Left ventricle myocardium inferior (tissue), 1 donor: ENCODE results near the gene NELL1. TPM values are rescaled to one million over a fixed set of nuclear protein-coding genes. Genes with fewer than 3 reads are reported as not detected.

ENCODE experiments used
- DNase-seq: peaks from one replicate; pipeline ENCODE4 v3.0.0-alpha.2; 2020
- H3K27ac ChIP-seq: fragments of 200-600 bp; replicated peaks from 2 replicates; pipeline ENCODE4 v1.8.0; 2021
- H3K27me3 ChIP-seq: fragments of 200-600 bp; 2 replicates; pipeline ENCODE4 v1.8.0; 2021; ENCODE audit warnings: low read depth
- H3K36me3 ChIP-seq: fragments of 200-600 bp; 2 replicates; pipeline ENCODE4 v1.8.0; 2021
- H3K4me1 ChIP-seq: fragments of 200-600 bp; 2 replicates; pipeline ENCODE4 v1.8.0; 2021
- H3K4me3 ChIP-seq: fragments of 200-600 bp; 2 replicates; pipeline ENCODE4 v1.8.0; 2021; ENCODE audit warnings: mild to moderate bottlenecking, moderate library complexity
- H3K9me3 ChIP-seq: fragments of 200-600 bp; replicated peaks from 2 replicates; pipeline ENCODE4 v1.8.0; 2021
- CTCF ChIP-seq: fragments of 200-600 bp; IDR thresholded peaks from 2 replicates; pipeline ENCODE4 v1.8.0; 2021; ENCODE audit warnings: antibody characterized with exemption, mild to moderate bottlenecking, borderline replicate concordance
- intact Hi-C: fragments of 100-400 bp; cut with micrococcal nuclease; formaldehyde crosslinking; loops from one replicate; pipeline ENCODE4 v1.11.0; 2022
- total RNA-seq: library from RNA; stranded (reverse); fragmentation: NEBNext Ultra II Directional; extraction: Animal tissue kit (Norgen Biotek cat#: 25700); gene quantifications from one replicate; pipeline ENCODE4 v1.2.1, GENCODE V29; 2021
- donor health status: DM: no; HTN: yes; CAD: no; lungs with severe emphysema.

The NELL1 gene
- total RNA-seq, 1 donor from 2014 or later: not detected

GRCh38 chr11:21485006-21485405, 815.6 kb downstream of the NELL1 start:
- TF ChIP-seq CTCF: no peak

GRCh38 chr11:21485426-21485825, 816.0 kb downstream of the NELL1 start:
- Histone ChIP-seq H3K9me3 (peaks cover 13% of the 10 kb centered on the region), H3K27me3 (no peaks in the 10 kb centered on the region), H3K36me3 (no peaks in the 10 kb centered on the region), H3K4me3 (no peak overlapping the region), H3K4me1 (no peaks in the 10 kb centered on the region), H3K27ac (no peak overlapping the region)
- no peak for DNase-seq
- no peak for TF ChIP-seq CTCF
- intact Hi-C loops: no loop called here

More at GRCh38 chr11:21485006-21485405, 815.6 kb downstream of the NELL1 start:
- Histone ChIP-seq H3K27me3 (no peaks in the 10 kb centered on the region), H3K9me3 (peaks cover 9% of the 10 kb centered on the region), H3K4me3 (no peak overlapping the region), H3K4me1 (no peaks in the 10 kb centered on the region), H3K36me3 (no peaks in the 10 kb centered on the region), H3K27ac (no peak overlapping the region)
- intact Hi-C loops: no loop called here
- no peak for DNase-seq

- Histone ChIP-seq H3K27ac (no peak overlapping the region), H3K9me3 (peaks cover 38% of the 10 kb centered on the region), H3K27me3 (no peaks in the 10 kb centered on the region), H3K4me1 (no peaks in the 10 kb centered on the region), H3K36me3 (no peaks in the 10 kb centered on the region), H3K4me3 (no peak overlapping the region)
- intact Hi-C loops: no loop called here
- DNase-seq: no peak
- TF ChIP-seq CTCF: no peak
Observed at GRCh38 chr11:21489416-21490115, 820.2 kb downstream of the NELL1 start.

GRCh38 chr11:21492931-21493330, 823.5 kb downstream of the NELL1 start:
- DNase-seq: no peak
- no peaks in the 10 kb centered on the region for H3K4me1 ChIP-seq
- H3K4me3 ChIP-seq: no peak overlapping the region
- H3K36me3 ChIP-seq: no peaks in the 10 kb centered on the region
- intact Hi-C loops: no loop called here
- H3K27ac ChIP-seq: no peak overlapping the region
- H3K9me3 ChIP-seq: peaks cover 42% of the 10 kb centered on the region
- no peak for TF ChIP-seq CTCF
- no peaks in the 10 kb centered on the region for H3K27me3 ChIP-seq

- H3K27ac ChIP-seq: no peak overlapping the region
- no peaks in the 10 kb centered on the region for H3K4me1 ChIP-seq
- no peak overlapping the region for H3K4me3 ChIP-seq
- intact Hi-C loops: no loop called here
- peaks cover 34% of the 10 kb centered on the region for H3K9me3 ChIP-seq
- no peak for TF ChIP-seq CTCF
- no peak for DNase-seq
- H3K27me3 ChIP-seq: no peaks in the 10 kb centered on the region
- H3K36me3 ChIP-seq: no peaks in the 10 kb centered on the region
Observed at GRCh38 chr11:21494946-21495345, 825.6 kb downstream of the NELL1 start.
